Left ventricle myocardium inferior (tissue), 1 donor: Measurements from ENCODE around the gene CHST3. TPM values are rescaled to one million over a fixed set of nuclear protein-coding genes. Genes with fewer than 3 reads are reported as not detected.

Source experiments
- DNase-seq: peaks from one replicate; pipeline ENCODE4 v3.0.0-alpha.2; 2020
- H3K27ac ChIP-seq: fragments of 200-600 bp; replicated peaks from 2 replicates; pipeline ENCODE4 v1.8.0; 2021
- H3K27me3 ChIP-seq: fragments of 200-600 bp; 2 replicates; pipeline ENCODE4 v1.8.0; 2021; ENCODE audit warnings: low read depth
- H3K36me3 ChIP-seq: fragments of 200-600 bp; 2 replicates; pipeline ENCODE4 v1.8.0; 2021
- H3K4me1 ChIP-seq: fragments of 200-600 bp; 2 replicates; pipeline ENCODE4 v1.8.0; 2021
- H3K4me3 ChIP-seq: fragments of 200-600 bp; 2 replicates; pipeline ENCODE4 v1.8.0; 2021; ENCODE audit warnings: mild to moderate bottlenecking, moderate library complexity
- H3K9me3 ChIP-seq: fragments of 200-600 bp; replicated peaks from 2 replicates; pipeline ENCODE4 v1.8.0; 2021
- CTCF ChIP-seq: fragments of 200-600 bp; IDR thresholded peaks from 2 replicates; pipeline ENCODE4 v1.8.0; 2021; ENCODE audit warnings: antibody characterized with exemption, mild to moderate bottlenecking, borderline replicate concordance
- intact Hi-C: fragments of 100-400 bp; cut with micrococcal nuclease; formaldehyde crosslinking; loops from one replicate; pipeline ENCODE4 v1.11.0; 2022
- total RNA-seq: library from RNA; stranded (reverse); fragmentation: NEBNext Ultra II Directional; extraction: Animal tissue kit (Norgen Biotek cat#: 25700); gene quantifications from one replicate; pipeline ENCODE4 v1.2.1, GENCODE V29; 2021
- donor health status: DM: no; HTN: yes; CAD: no; lungs with severe emphysema.

CHST3 gene
- total RNA-seq, 1 donor from 2014 or later: 18.0 TPM

DNA sequence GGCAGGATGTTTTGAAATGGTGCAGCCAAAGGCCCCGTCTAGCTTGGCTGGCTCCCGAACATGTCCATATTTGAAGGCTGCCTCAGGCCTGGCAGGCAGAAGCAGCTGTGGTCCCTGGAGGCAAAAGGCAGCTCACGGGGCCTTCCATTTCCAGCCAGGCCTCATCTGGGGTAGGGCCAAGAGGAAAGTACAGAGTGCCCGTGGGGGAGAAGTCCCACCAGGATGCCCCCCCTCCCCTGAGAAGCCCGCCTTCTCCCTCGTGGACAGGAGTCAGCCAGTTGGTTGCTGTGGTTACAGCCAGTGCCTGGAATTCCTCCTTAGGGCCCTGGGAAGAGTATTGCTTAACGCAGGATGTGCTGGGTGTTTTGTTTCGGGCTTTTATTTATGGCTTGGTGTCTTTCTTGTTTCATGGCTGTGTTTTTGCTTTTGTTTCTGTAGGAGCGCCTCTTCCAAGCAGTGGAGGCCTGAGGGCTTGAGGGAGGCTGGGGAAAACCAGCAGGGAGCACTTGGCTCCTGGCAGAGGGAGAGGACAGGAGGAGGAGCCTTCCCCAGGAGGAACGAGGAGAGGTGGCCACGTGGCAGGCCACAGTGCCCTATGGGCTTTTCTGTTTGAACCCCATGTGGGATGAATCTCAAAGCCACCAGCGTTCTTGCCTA, 45.4 kb downstream of the CHST3 start:
- H3K27me3 ChIP-seq: no peaks in the 10 kb centered on the region
- H3K4me3 ChIP-seq: peak overlapping the region; percentile 8
- DNase-seq: peak; percentile 85
- H3K9me3 ChIP-seq: no peaks in the 10 kb centered on the region
- H3K36me3 ChIP-seq: peaks cover 31% of the 10 kb centered on the region
- peak overlapping the region; percentile 92 for H3K27ac ChIP-seq
- no peak for TF ChIP-seq CTCF
- intact Hi-C loops: no loop called here
- peaks cover 84% of the 10 kb centered on the region for H3K4me1 ChIP-seq

DNA sequence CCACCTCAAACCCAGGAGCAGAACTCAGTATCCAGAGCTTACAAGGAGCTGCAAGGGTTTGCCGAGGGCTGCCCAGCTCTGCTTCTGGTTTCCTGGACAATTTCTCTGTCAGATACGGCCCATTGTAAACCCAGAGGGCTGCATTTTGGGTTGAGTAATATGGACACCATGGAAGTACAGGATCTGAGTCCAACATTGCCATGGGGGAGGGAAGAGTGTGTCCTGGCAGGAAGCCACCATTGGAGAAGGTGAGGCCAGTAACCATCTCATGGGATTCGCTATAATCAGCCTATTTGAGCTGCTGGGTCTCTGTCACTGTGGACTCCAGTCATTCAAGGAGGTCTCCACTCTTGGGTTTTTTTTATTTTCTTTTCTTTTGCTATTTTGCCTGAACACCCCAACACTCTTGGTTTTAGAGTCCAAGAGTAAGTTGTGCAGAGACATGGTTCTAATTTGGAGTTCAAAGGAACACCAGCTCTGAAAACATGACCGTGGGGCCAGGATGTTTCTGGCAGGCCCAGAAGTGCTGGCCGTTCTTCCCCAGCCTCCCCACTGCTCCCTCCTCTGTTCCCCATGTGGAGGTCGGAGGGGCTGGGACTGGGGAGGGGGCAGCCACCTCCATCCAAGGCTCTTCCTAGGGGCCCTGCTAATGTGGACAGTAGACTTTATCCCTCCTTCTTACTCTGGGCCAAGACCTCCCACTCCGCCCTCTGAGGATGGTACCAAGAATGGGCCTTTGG, 46.2 kb downstream of the CHST3 start:
- no peaks in the 10 kb centered on the region for H3K9me3 ChIP-seq
- no peak for TF ChIP-seq CTCF
- H3K27me3 ChIP-seq: no peaks in the 10 kb centered on the region
- H3K4me1 ChIP-seq: peaks cover 92% of the 10 kb centered on the region
- H3K4me3 ChIP-seq: no peak overlapping the region
- DNase-seq: no peak
- H3K27ac ChIP-seq: peak overlapping the region; percentile 92
- intact Hi-C loops: no loop called here
- H3K36me3 ChIP-seq: peaks cover 31% of the 10 kb centered on the region

DNA sequence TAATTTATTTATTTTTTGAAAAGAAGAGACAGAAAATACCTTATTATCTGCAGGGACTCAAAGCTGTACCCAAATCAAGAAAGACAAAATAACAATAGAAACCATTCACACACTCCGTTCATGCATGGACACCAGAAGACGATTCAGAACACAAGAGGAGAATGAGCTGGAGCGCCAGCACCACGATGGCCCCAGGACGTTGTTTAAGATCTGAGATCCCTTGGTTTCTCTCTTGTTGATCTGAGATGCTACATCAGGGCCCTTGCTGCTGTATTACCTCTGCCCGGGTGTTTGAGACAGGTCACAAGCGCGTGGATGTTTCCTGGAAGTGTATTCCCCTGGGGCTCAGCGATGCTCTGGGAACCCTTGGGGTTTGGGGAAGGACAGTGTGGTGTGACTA, 46.8 kb downstream of the CHST3 start:
- Histone ChIP-seq H3K27ac (peak overlapping the region; percentile 92), H3K4me3 (no peak overlapping the region), H3K27me3 (no peaks in the 10 kb centered on the region), H3K36me3 (peaks cover 26% of the 10 kb centered on the region), H3K9me3 (no peaks in the 10 kb centered on the region), H3K4me1 (peaks cover 97% of the 10 kb centered on the region)
- intact Hi-C loops: no loop called here
- no peak for DNase-seq
- no peak for TF ChIP-seq CTCF

GRCh38 chr10:72011468-72011867, 47.3 kb downstream of the CHST3 start:
- peaks cover 21% of the 10 kb centered on the region for H3K36me3 ChIP-seq
- H3K27ac ChIP-seq: peak overlapping the region; percentile 92
- TF ChIP-seq CTCF: no peak
- intact Hi-C loops: no loop called here
- no peaks in the 10 kb centered on the region for H3K27me3 ChIP-seq
- H3K4me1 ChIP-seq: peaks cover 97% of the 10 kb centered on the region
- H3K9me3 ChIP-seq: no peaks in the 10 kb centered on the region
- DNase-seq: no peak
- H3K4me3 ChIP-seq: no peak overlapping the region

GRCh38 chr10:72011976-72012512, 47.8 kb downstream of the CHST3 start:
- DNase-seq: no peak
- intact Hi-C loops: no loop called here
- H3K9me3 ChIP-seq: no peaks in the 10 kb centered on the region
- H3K4me1 ChIP-seq: peaks cover 97% of the 10 kb centered on the region
- H3K36me3 ChIP-seq: peaks cover 19% of the 10 kb centered on the region
- H3K27me3 ChIP-seq: no peaks in the 10 kb centered on the region
- H3K27ac ChIP-seq: peak overlapping the region; percentile 92
- no peak for TF ChIP-seq CTCF
- H3K4me3 ChIP-seq: no peak overlapping the region
